Activated CD4-positive, alpha-beta T cell treated with anti-CD3 and anti-CD28 coated beads, Interleukin-2, amount 50 U/mL, for 48 hours (primary cell): Measurements from ENCODE around the gene SPATS2.

ENCODE experiments used
- DNase-seq, 2 experiments: peaks; one replicate each; pipeline ENCODE4 v3.0.0-alpha.2; 2020

Gene SPATS2

DNA sequence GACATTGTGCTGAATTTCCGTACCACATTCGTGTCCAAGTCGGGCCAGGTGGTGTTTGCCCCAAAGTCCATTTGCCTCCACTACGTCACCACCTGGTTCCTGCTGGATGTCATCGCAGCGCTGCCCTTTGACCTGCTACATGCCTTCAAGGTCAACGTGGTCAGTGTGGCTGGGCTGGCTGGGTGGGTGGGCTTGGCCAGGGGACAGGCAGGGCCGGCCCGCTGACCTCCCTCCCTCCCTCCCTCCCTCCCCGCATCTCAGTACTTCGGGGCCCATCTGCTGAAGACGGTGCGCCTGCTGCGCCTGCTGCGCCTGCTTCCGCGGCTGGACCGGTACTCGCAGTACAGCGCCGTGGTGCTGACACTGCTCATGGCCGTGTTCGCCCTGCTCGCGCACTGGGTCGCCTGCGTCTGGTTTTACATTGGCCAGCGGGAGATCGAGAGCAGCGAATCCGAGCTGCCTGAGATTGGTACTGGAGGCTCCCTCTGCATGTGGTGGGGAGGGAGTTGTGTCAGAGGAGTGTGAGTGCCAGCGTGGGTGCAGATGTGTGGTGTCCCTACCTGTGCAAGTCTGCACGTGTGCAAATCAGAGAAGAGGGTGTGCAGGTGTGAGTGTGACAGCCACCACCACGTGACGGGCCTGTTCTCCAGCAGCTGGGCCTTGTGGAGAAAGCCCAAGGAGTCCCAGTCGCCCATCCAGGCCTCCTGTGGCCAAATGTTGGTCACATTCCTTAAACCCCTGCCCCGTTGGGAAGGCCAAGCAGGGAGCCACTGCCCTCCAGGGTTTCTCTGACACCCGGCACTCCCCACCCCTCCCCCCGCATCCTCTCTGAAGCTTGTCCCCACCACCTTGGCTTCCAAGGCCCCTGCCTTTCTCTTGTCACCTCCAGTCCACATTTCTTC lies 176.9 kb downstream of the SPATS2 start:
- DNase-seq, result no peak

DNA sequence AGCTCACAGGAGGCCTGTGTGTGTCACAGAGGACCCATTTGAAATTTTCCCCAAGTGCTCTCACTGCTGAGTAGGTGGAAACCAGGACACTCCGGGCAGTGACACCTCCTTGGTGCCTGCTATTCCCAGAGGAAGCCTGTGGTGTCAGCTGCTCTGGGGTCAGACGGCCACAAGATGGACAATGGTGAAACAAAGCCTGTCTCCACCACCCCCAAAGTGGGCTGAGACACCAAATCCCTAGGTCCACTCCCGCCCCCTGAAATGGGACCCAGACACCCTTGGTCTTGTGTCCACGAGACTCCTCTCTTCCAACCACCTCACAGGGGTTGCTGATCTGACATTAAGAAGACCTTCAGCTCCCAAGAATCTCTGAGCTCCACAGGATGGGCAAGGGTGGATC lies 178.6 kb downstream of the SPATS2 start:
- no peak for DNase-seq

DNA sequence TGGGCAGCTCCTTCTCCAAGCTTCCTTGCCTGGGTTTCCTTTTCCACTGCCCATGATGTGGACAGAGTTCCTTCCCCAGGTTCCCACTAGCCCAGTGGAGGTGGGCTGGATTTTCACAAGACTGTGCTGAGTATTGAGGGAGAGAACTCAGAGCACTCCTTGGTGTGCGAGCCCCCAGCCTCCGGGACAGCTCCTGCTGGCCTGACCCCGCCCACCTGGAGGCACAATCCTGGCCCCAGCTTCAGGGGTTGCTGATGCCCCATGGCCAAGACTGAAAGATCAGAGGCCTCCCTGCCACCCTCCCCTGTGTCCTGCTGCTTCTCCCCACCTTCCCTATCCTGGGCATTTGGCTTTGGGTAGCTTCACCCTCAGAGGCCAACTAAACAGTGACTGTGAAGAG lies 179.2 kb downstream of the SPATS2 start:
- no peak for DNase-seq

DNA sequence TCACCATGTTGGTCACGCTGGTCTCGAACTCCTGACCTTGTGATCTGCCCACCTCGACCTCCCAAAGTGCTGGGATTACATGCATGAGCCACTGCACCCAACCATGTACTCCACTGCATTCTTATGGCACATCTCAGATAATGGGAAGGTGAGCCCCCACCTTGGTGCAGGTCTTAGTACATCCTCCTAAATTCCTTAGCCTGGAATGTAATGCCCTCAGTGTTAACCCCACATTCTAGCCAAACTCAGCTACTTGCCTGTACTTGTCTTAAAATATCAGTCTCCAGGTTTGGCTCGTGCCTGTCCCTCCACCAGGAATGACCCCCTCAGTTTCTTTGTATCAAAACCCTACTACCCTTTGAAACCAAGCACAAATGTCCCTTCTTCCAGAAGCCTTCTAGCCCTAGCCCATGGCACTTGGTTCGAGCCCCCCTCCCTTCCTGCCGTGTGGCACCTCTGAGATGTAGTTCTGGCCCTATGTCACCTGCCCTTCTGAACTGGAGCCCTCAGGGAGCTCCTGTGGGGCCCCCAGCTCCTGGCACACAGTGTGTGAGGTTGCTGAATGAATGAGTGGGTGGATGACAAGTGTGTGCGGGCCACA lies 179.9 kb downstream of the SPATS2 start:
- DNase-seq, result no peak

DNA sequence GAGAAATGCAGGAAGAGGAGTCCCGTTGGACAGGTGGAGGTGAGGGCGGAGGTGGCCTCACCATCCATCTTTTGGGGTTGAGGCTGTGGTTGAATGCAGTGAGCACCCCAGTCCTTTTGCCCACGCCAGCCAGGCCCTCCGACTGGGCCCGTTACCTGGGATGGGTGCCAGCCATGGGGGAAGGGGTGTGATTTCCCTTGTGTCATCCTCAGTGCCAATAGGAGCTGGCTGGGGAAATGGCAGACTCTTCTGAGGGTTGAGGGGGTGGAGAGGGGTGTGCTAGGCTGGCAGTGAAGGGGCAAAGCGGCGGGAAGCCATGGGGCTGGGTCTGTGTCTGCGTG lies 181.2 kb downstream of the SPATS2 start:
- DNase-seq, result no peak

DNA sequence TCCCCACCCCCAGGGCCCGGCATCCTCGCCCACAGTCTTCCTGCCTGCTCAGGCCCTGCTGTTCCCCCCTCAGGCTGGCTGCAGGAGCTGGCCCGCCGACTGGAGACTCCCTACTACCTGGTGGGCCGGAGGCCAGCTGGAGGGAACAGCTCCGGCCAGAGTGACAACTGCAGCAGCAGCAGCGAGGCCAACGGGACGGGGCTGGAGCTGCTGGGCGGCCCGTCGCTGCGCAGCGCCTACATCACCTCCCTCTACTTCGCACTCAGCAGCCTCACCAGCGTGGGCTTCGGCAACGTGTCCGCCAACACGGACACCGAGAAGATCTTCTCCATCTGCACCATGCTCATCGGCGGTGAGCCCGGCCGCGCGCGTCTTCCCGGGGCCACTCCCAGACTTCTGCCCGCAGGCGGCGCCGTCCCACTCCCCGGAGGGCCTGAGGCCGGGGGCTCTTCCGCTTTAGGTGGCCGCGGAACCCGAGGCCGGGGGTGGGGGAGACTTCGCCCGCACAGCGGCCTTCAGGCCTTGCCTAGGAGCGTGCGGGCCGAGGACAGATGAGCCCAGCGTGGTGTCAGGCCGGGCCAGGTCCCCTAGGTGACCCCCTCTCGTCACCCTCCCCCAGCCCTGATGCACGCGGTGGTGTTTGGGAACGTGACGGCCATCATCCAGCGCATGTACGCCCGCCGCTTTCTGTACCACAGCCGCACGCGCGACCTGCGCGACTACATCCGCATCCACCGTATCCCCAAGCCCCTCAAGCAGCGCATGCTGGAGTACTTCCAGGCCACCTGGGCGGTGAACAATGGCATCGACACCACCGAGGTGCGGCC lies 181.8 kb downstream of the SPATS2 start:
- peak; percentile 29 to 44 for DNase-seq

DNA sequence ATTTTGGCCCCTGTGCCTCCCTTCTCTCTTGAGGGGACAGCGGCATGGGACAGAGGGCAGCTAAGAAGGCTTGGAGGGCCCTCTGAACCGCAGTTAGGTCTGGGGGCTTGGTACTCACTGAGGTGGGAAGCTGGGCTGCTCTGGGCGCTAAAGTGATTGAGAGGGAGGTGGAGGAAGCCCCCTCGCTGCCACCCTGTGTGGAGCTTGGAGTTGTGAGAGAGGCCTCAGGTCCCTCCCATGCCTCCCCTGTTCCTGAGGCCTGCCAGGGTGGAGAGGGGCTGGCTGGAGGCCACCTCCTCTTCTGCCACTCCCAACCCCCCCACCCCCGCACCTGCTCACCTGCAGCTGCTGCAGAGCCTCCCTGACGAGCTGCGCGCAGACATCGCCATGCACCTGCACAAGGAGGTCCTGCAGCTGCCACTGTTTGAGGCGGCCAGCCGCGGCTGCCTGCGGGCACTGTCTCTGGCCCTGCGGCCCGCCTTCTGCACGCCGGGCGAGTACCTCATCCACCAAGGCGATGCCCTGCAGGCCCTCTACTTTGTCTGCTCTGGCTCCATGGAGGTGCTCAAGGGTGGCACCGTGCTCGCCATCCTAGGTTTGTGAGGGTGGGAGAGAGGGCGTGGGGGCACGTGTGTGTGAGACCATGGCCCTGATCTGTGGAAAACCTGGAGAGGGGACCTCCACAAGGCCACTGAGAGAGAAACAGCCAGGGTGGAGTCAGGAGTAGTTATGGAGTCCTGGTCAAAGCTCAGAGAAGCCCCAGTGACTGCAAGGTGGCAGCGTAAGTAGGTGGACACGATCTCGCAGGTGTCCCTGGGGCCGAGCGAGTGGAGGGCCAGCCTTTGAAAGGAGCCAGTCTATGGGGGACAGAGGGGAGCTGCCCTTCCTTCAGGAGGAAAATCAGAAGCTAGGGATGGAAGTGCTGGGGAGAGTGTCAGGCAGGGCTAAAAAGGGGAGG lies 182.8 kb downstream of the SPATS2 start:
- no peak for DNase-seq

DNA sequence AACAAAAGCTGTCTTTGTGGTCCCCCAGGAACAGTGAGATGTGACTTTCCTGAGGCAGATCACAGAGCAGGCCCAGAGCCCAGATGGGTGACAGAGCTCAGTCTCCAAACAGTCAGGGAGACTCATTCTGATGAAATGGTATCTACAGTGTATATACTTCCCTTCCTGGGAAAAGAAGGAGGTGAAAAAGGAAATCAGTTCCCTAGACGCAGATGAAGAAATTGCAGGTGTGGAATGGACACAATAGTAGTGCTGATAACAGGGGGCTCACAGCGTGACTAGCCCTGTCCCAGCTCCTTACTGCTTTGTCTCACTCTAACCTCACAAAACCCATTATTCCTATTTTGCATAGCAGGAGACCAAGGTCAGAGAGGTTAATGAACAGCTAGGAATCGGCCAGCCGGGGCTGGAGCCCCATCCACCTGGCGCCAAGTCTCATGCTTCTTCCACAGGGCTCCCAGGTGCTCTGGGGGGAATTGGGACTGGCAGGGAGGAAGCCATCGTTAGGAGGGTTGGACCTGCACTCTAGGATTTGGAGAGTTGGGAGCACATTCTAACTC lies 183.5 kb downstream of the SPATS2 start:
- DNase-seq, result no peak

DNA sequence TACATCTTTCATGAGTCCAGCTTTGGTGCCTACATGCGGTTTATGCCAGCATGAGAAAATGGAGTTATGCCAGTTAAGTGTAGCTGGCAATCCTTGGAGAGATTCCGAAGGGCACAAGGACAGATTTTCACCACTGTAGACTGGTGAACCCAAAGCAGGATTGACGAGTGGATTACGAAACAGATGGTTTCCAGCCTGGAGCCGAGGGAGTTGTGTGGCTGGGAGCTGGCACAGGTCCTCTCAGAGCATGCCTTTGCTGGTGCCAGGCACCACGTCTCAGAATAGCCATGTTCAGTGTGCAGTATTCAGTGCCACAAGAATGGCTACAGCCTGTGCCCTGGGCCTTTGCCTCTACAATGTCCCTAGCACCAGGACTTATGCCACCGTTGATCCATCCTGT lies 184.8 kb downstream of the SPATS2 start:
- DNase-seq, result no peak

DNA sequence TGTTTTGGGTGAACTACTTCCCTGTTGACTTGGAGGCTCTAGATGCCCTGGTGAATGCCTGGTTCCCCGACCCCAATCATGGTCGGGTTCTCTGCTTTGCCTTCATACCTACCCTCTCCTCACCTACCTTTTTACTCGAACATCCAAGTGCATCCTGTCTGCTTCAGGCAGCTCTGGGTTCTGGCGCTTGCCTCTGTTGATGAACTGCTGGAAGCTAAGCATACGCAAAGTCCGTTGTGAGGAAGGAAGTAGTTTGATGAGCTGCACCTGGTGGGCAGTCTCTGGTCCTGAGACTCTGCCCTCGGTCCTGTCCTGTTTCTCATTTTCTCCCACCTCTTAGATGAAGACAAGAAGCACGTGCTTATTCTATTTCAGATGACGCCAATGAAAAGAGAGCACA lies 185.2 kb downstream of the SPATS2 start:
- DNase-seq, result no peak

DNA sequence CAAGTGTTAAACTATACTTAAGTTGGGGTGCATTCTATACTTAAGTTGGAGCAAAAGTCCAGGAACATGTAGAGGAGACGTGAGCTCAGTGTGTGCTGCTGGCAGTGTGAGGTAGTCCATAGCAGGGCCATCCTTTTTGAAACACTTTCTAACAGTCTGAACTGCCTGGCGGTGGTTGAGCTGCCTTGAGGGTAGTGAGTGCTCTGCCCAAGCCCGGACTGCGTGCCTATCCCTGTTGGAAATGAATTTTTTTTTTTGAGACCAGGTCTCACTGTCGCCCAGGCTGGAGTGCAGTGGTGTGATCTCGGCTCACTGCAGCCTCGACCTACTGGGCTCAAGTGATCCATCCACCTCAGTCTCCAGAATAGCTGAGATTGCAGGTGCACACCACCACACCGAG lies 185.6 kb downstream of the SPATS2 start:
- no peak for DNase-seq

DNA sequence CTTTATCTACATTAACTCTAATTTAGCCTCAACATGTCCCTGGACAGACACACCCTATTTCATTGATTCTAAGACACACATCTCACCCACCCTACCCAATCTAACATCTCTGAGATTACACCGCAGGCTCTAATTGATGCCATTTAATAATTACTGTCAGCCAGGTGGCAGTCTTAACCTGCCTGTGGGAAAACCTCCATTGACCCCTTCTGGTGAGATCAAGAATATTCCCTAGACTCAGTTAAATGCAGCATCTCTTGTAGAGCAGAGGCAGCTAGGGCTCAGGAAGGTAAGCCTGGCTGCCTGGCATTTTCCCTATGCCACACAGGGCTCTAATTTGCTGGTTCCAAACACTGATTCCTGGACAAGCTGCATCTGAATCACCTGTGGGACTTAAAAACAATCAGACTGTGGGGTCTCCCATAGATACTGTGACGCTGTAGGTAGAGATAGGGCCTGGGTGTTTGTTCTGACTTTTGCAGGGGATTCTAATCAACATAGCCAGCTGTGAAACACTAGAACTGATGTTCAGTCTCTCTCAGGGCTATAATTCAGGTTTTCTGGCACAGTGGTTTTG lies 186.3 kb downstream of the SPATS2 start:
- DNase-seq, result no peak

DNA sequence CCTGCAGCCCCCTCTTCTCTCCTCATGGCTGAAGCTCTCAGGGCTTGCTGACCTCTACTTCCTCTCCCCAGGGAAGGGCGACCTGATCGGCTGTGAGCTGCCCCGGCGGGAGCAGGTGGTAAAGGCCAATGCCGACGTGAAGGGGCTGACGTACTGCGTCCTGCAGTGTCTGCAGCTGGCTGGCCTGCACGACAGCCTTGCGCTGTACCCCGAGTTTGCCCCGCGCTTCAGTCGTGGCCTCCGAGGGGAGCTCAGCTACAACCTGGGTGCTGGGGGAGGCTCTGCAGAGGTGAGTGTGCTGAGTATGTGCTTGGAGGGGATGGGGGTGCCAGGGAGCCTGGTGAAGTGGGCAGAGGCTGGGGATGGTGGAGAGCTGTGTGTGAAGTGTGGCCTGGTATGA lies 187.0 kb downstream of the SPATS2 start:
- DNase-seq, result no peak

DNA sequence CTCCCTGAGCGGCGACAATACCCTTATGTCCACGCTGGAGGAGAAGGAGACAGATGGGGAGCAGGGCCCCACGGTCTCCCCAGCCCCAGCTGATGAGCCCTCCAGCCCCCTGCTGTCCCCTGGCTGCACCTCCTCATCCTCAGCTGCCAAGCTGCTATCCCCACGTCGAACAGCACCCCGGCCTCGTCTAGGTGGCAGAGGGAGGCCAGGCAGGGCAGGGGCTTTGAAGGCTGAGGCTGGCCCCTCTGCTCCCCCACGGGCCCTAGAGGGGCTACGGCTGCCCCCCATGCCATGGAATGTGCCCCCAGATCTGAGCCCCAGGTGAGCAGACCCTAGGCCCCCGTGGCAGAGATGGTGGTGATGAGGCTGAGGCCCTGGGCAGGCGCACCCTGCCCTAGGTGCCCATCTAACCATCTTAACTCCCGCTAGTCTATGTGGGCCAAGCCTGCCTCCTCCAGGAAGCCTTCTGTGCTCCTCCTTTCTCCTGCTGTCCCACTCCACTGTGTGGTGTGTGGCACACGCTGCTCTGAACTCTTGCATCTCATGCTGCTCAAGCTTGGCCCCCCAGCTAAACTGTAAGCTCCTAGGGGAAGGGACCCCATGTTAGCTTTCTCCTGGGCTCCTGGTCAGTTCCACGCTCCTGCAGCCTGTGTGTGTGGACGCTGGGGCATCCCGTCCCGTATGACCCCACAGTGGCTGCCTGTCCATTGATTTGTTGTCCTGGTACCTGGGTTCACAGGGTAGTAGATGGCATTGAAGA lies 188.5 kb downstream of the SPATS2 start:
- no peak for DNase-seq

DNA sequence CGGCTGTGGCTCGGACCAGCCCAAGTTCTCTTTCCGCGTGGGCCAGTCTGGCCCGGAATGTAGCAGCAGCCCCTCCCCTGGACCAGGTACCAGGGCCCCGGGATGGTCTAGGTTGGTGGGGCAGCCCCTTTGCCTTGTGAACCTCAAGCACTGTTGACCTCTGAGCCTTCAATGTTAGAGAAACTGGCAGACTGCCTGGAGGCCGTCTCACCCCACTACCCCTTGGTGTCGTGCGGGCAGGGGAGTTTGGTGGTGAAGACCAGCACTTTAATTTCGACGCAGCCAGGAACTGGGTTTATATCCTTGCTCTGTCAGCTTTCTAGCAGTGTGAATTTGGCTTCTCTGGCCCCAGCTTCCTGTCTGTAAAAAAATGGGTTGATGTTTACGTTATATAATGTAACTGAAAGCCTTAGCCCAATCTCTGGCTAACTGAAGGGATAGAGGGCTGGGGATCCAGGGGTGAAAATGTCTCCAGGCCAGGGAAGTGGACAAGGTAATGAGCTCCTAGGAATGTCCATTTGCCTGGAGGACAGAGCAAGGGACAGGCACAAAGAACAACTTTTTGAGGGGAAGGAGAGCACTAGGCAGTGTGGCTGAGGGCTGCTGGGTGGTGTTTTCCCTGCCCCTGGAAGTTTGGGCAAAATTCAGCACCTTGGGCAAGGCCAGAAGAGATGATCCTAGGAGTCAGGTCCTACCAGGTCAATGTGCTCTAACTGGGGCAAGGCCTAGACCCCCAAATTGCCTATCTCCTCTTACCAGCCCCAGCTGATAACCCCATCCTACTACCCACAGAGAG lies 189.3 kb downstream of the SPATS2 start:
- DNase-seq, result no peak

DNA sequence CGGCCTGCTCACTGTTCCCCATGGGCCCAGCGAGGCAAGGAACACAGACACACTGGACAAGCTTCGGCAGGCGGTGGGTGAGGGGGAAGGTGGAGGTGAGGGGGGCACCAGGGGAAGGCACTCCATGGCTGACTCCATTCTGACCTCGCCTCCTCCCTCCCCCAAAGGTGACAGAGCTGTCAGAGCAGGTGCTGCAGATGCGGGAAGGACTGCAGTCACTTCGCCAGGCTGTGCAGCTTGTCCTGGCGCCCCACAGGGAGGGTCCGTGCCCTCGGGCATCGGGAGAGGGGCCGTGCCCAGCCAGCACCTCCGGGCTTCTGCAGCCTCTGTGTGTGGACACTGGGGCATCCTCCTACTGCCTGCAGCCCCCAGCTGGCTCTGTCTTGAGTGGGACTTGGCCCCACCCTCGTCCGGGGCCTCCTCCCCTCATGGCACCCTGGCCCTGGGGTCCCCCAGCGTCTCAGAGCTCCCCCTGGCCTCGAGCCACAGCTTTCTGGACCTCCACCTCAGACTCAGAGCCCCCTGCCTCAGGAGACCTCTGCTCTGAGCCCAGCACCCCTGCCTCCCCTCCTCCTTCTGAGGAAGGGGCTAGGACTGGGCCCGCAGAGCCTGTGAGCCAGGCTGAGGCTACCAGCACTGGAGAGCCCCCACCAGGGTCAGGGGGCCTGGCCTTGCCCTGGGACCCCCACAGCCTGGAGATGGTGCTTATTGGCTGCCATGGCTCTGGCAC lies 190.1 kb downstream of the SPATS2 start:
- DNase-seq, result no peak

DNA sequence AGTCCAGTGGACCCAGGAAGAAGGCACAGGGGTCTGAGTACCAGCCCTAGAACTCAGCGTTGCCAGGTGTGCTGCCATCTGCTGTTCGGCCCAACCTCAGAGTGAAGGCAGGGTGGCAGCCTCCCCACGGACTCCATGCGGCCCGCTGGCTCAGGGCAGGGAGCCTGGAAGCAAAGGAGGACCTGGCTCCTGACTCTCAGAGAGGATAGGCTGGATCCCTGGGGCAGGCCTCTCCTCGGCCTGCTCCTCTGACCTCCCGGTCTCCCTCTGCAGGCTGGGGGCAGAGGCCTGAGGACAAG lies 190.6 kb downstream of the SPATS2 start:
- DNase-seq, result no peak

DNA sequence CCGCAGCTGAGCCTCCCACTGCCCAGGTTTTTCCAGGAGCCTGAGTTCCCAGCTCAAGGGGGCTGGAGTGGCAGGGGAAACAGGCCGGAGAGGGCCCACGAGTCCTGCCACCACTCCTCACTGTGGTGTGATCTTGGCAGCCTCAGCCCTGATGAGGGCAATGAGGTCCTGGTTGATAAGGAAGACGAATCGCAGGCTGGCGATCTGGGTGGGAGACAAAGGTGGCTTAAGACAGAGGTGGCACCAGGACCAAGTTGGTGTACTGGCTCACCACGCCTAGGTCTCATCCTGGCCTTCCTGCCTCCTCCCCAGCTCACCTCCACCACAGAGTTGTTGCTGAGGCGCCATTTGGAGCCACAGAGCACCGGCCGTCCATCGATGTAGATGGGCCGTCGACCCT lies 191.3 kb downstream of the SPATS2 start:
- DNase-seq, result no peak

DNA sequence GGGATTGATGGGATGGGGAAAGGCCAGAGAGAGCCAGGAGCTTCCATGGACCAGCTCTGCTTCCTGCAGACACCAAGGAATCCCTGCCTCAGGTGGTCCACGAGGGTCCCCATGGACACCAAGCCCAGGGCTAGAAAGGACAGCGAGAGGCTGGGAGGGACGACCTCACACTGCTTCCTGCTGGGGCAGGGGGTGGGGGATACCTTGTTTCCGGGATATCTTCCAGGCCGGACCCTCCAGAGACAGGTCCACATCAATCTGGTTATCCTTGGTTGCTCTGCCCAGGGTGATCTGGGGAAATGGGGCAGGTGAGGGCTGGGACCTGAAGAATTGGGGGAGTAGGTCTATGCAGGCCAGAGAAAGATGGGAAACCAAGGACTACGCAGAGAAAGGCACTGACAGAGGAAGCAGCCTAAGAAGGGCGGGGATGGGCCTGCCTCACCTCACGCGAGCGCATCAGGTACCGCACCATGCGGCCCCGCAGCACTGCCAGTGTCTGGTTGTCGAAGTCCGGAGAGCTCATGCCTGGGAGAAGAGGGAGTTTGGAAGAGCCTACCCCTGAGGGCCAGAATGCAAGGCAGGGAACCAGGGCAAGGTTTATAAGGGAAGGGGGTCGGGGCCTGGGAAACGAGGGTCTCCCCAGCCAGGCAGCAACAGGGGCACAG lies 191.9 kb downstream of the SPATS2 start:
- no peak for DNase-seq
